Stimulated activated CD4-positive, alpha-beta T cell treated with anti-CD3 and anti-CD28 coated beads, Interleukin-12 subunit alpha, Interleukin-12 subunit beta, amount 100 ng/mL, for 24 hours (primary cell): ENCODE measurements around the gene TMEM86B.

Experiments
- DNase-seq, 2 experiments: peaks; one replicate each; pipeline ENCODE4 v3.0.0-alpha.2; 2020; ENCODE audit warnings: low read depth in 2 of 2

TMEM86B gene, protein sequence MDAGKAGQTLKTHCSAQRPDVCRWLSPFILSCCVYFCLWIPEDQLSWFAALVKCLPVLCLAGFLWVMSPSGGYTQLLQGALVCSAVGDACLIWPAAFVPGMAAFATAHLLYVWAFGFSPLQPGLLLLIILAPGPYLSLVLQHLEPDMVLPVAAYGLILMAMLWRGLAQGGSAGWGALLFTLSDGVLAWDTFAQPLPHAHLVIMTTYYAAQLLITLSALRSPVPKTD

DNA sequence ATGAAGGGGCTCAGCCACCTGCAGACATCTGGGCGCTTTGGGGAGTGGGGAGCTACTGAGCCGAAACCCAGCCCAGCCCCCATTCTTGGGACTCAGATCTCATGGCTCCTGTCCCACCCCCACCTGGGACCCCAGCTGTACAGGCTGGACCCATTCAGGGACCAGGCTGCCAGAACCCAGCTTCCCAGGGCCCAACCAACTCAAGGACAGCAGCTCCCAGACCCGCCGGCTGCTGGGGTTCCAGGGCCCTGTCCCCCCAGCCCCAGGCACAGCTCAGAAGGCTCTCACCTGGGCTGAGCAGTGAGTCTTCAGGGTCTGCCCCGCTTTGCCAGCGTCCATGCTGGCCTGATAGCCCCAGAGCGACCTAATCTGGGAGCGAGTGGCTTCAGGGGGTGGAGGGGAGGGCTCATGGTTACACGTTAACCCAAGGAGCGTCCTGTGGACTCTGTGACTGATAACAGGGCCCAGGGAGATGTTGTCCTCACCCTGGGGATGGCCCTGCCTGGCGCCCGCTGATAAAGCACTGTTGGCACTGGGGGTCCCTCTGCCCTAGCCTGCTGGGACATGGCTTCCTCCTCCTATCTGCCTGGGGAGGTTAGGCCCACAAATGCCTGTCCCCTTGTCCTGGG, at the start of gene TMEM86B:
TMEM86B (minus strand) TSS at position 361 of the 629 bp plus-strand sequence; CDS start at position 339, 22 bp downstream.
- no peak for DNase-seq

GRCh38 chr19:55277494-55277893, 48.9 kb upstream of the TMEM86B start:
- no peak for DNase-seq

GRCh38 chr19:55276720-55277430, 48.3 kb upstream of the TMEM86B start:
- no peak for DNase-seq

- DNase-seq = no peak
Measured at GRCh38 chr19:55275851-55276719, 47.5 kb upstream of the TMEM86B start.

DNA sequence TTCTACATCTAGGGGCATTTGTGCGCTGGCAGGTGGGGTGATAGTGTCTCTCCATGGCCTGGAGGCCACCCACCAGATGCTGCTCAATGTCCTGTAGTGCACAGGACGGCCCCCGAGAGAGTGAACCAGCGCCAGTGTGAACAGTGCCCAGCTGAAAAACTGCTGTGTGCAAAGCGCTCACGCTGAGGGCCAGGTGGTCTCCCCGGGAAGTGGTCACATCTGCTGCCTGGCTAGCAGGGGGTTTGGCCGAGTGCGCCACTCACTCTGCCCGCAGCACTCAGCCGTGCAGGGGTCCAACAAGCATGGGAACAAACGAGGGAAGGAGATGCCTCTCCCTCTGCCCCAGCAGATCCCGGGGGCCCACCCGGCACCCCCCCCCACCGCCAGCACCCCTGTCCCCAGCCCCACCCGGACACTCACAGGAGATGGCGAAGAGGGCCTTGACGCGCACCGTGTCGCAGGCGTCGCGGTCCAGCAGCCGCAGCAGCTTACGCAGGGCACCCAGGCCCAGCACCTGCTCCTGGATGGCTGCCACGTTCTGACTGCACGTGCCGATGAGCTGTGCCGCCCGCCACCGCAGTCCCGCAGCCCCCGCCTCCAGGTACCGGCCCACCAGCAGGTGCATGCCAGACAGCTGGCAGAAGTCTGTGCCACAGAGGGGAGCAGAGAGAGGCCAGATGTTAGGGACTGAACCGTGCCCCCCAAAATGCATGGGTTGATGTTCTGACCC, 45.6 kb upstream of the TMEM86B start:
- DNase-seq = no peak

DNA sequence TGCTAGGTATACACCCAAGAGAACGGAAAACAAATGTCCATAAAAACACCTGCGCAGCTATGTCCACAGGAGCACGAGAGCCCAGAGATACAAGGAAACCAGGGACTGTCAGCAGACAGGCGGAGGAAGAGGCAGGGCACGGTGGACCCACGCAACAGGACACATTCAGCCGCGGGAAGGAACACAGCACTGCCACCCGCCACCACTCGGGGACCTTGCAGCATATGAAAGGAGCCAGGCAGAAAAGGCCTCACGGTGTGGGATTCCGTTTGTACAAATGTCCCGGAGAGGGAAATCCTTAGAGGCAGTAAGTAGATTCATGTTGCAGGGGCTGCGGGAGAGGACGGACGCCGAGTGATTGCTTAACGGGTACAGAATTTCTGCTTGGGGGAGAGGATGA, 43.6 kb upstream of the TMEM86B start:
- DNase-seq = no peak

GRCh38 chr19:55270172-55270942, 41.8 kb upstream of the TMEM86B start:
- DNase-seq = no peak

DNA sequence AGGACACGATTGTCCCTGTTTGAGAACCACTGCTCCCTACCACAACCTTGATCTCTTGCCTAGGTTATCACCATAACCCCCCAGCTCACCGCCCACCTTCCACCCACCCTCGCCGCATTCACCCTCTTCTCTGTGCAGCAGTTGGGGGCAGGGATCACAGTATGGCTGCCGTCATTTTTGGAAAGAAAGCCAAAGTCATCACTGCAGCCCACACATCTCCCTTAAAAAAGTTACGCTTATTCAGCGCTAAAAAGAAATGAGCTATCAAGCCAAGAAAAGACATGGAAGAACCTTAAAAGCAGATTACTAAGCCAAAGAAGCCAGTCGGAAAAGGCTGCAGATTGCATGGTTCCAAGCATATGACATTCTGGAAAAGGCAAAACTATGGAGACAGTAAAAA, 40.7 kb upstream of the TMEM86B start:
- no peak for DNase-seq

DNA sequence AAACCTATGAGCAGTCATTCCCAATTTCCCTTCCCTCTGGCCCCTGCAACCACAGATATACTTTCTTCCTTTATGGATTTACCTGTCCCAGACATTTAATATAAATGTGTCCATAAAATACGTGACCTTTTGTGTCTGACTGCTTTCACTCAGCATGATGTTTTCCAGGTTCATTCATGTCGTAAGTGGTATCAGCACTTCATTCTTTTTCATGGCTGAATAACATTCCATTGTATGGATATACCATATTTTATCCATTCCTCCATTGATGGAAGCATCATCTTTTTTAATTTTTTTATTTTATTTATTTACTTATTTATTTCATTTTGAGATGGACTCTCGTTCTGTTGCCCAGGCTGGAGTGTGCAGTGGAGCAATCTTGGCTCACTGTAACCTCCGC, 38.3 kb upstream of the TMEM86B start:
- no peak for DNase-seq

DNA sequence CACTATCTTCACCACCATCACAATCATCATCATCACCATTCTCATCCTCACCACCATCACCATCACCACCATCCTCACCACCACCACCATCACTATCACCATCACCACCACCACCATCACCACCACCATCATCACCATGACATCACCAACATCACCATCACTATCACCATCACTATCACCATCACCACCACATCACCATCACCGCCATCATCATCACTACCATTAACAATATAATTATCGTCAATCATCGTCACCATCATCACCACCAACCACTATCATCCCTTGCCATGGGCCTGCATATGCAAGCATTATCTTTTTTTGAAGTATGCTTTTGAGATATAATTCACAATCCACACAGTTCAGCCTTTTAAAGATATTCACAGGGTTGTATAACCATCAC, 37.8 kb upstream of the TMEM86B start:
- no peak for DNase-seq

GRCh38 chr19:55265723-55266386, 37.3 kb upstream of the TMEM86B start:
- DNase-seq = no peak

DNA sequence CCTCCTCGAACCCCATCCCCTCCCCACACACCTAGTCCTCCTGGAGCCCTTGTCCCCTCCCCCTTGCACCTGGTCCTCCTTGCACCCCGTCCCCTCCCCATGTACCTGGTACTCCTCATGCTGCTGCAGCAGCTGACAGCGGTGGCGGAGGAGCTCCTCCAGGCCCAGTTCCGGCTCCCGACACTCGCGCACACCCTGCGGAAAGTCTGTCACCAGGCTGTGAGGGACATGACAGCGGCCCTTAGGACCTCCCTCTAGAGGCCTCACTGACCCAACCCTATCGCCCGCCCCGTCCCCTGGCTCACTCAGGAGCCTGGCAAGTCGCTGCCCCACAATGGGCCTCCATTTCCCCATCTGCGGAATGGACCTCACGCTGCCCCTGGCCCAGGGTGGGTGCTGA, 36.6 kb upstream of the TMEM86B start:
- no peak for DNase-seq

GRCh38 chr19:55264531-55264930, 36.0 kb upstream of the TMEM86B start:
- no peak for DNase-seq

- DNase-seq = no peak
Measured at GRCh38 chr19:55262359-55262758, 33.8 kb upstream of the TMEM86B start.

- no peak for DNase-seq
Measured at GRCh38 chr19:55261671-55262126, 33.1 kb upstream of the TMEM86B start.

- no peak for DNase-seq
Measured at GRCh38 chr19:55259540-55260210, 31.1 kb upstream of the TMEM86B start.

DNA sequence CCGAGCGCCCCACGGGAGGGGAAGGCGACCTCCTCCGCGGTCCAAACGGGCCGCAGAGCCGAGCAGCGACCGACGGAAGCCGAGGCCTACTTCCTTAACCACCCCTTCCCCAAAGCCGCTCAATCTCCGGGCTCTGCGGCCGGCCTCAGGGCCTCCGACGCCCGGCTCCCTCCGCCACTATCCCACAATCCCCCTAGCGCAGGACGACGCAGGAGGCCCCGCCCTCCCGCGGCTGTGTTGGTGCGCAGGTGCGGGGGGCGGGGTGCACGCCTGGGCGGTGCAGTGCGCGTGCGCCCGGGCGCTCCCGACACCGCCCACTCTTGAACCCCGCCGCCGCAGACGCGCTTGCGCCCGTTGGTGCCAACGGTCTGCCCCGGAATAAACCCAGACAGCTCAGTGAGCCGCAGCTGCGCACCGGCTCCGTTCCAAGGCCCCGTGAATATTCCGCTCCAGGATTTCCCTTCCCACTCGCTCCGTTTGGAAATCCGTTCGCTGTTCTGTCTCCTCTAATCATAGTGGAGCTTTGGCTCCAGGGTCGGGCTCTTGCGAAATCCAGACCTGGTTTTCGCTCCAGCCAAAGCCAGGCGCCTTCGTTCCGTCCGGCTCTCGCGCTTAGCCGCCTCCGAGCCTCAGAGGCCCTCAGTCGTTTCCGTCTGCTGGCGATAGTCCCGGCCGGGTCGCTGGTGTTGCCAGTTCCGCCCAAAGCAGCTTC, 30.4 kb upstream of the TMEM86B start, which contains the start of gene PPP6R1:
PPP6R1 (minus strand) TSS at position 190 of the 712 bp plus-strand sequence. CDS start 11,914 bp downstream, outside the sequence.
- peak; percentile 89 to 94 for DNase-seq

GRCh38 chr19:55258476-55258827, 29.9 kb upstream of the TMEM86B start:
- peak in 1 of 2 experiments; percentile 38 for DNase-seq
